GM12878 (cell line): ENCODE measurements around the gene AREG. TPM values are rescaled to one million over a fixed set of nuclear protein-coding genes. Genes with fewer than 3 reads are reported as not detected.
A peak's percentile ranks its signal among the peaks of the same experiment; 100 is the strongest.

ENCODE experiments used
- ATAC-seq: fragments of 200-7000 bp; cut with Tn5 transposase; 3 replicates; pipeline ENCODE4 v1.9.1; 2020; ENCODE audit warnings: mild to moderate bottlenecking, moderate library complexity
- Bru-seq: library from RNA; stranded (reverse); fragments of 400-500 nt; gene quantifications from one replicate; lab custom pipeline; 2021; lab: Mats Ljungman, UMichigan
- BruChase-seq, 2 experiments: library from RNA; stranded (reverse); fragments of 400-500 nt; gene quantifications; one replicate each; lab custom pipeline; 2021; lab: Mats Ljungman, UMichigan
- BruUV-seq: library from RNA; stranded (reverse); fragments of 400-500 nt; replicated peaks from 2 replicates; lab custom pipeline; 2021; lab: Mats Ljungman, UMichigan
- CTCF ChIA-PET: fragments of 300-600 bp; sonication (Branson Sonifier 250); formaldehyde crosslinking; extraction: SDS; loops from one replicate; lab custom pipeline; 2021; ENCODE audit warnings: inconsistent platforms; lab: Yijun Ruan, JAX
- POLR2A ChIA-PET: fragments of 350-600 bp; formaldehyde crosslinking; extraction: SDS; loops from one replicate; lab custom pipeline; 2021; ENCODE audit warnings: inconsistent platforms; lab: Charles Lee
- RAD21 ChIA-PET: fragments of 300-600 bp; sonication (Branson Sonifier 250); formaldehyde crosslinking; loops from one replicate; lab custom pipeline; 2023; ENCODE audit warnings: antibody characterized with exemption; ENCODE audit not compliant: unreplicated experiment; lab: Charles Lee
- SMC1A ChIA-PET: fragments of 300-600 bp; sonication (Branson Sonifier 250); formaldehyde crosslinking; loops from one replicate; lab custom pipeline; 2023; ENCODE audit not compliant: unreplicated experiment, uncharacterized antibody; lab: Charles Lee
- DNase-seq: peaks from one replicate; pipeline ENCODE4 v3.0.0-alpha.2; 2011; ENCODE audit warnings: low read depth, low spot score
- FAIRE-seq: peaks from 3 replicates; lab custom pipeline; 2011; peaks lifted over from hg19 to GRCh38; lab: Jason Lieb, UNC
- H2AFZ ChIP-seq: 2 replicates; pipeline ENCODE4 v1.6.0; 2011; ENCODE audit warnings: low read depth, low read length, control low read depth; ENCODE audit not compliant: control insufficient read depth
- H3K27ac ChIP-seq: 2 replicates; pipeline ENCODE4 v1.5.1; 2011; ENCODE audit warnings: control low read depth; ENCODE audit not compliant: control insufficient read depth, insufficient read depth
- H3K27me3 ChIP-seq, 2 experiments: replicated peaks in 1 of 2; 2 replicates each; pipeline versions ENCODE4 v1.6.0 to v1.6.1; 2011; ENCODE audit warnings: low read length in 1 of 2; ENCODE audit not compliant: control insufficient read depth in 2 of 2, insufficient read depth in 2 of 2
- H3K36me3 ChIP-seq, 2 experiments: 2 replicates each; pipeline ENCODE4 v1.5.1; 2011; ENCODE audit warnings: low read length in 1 of 2; ENCODE audit not compliant: control insufficient read depth in 2 of 2, insufficient read depth in 2 of 2
- H3K4me1 ChIP-seq: 2 replicates; pipeline ENCODE4 v1.6.1; 2011; ENCODE audit warnings: mild to moderate bottlenecking, low read length, moderate library complexity, mixed read lengths; ENCODE audit not compliant: control insufficient read depth, insufficient read depth
- H3K4me2 ChIP-seq: 2 replicates; pipeline ENCODE4 v1.6.0; 2011; ENCODE audit warnings: control low read depth; ENCODE audit not compliant: control insufficient read depth, insufficient read depth
- H3K4me3 ChIP-seq: fragments of 200-600 bp; sonication (generic); 2 replicates; pipeline ENCODE4 v1.5.1; 2016
- H3K79me2 ChIP-seq: 2 replicates; pipeline ENCODE4 v1.6.0; 2011; ENCODE audit warnings: low read length; ENCODE audit not compliant: control insufficient read depth, insufficient read depth
- H3K9ac ChIP-seq: 2 replicates; pipeline ENCODE4 v1.8.0; 2011; ENCODE audit warnings: low read length, control low read depth, mixed read lengths; ENCODE audit not compliant: control insufficient read depth, insufficient read depth
- H3K9me3 ChIP-seq: replicated peaks from 3 replicates; pipeline ENCODE4 v1.5.1; 2011; ENCODE audit warnings: mild to moderate bottlenecking, low read length; ENCODE audit not compliant: control insufficient read depth, insufficient read depth
- H4K20me1 ChIP-seq: 2 replicates; pipeline ENCODE4 v1.6.0; 2011; ENCODE audit not compliant: control insufficient read depth, insufficient read depth
- BHLHE40 ChIP-seq, 2 experiments: fragments of 450-650 bp in 1 of 2; IDR thresholded peaks; 2 replicates each; pipeline ENCODE4 v1.6.1; 2011 to 2017; ENCODE audit warnings: low read depth in 2 of 2, borderline replicate concordance in 1 of 2, improper control_type of control experiment in 1 of 2, low read length in 1 of 2, mild to moderate bottlenecking in 1 of 2
- CREM ChIP-seq: IDR thresholded peaks from 2 replicates; pipeline ENCODE4 v1.6.1; 2014; ENCODE audit warnings: antibody characterized with exemption, low read depth
- EGR1 ChIP-seq, 2 experiments: IDR thresholded peaks; 1 replicate in 1 of 2; 2 replicates in 1 of 2; pipeline ENCODE4 v1.6.1; 2011 to 2012; ENCODE audit warnings: low read depth in 2 of 2, low read length in 2 of 2, borderline replicate concordance in 1 of 2, mild to moderate bottlenecking in 1 of 2, moderate library complexity in 1 of 2
- FOS ChIP-seq: IDR thresholded peaks from 3 replicates; pipeline ENCODE4 v1.6.1; 2011; ENCODE audit warnings: borderline replicate concordance; ENCODE audit not compliant: insufficient read length; ENCODE audit errors: extremely low read depth
- KLF5 ChIP-seq: fragments of 450-650 bp; IDR thresholded peaks from 2 replicates; pipeline ENCODE4 v1.6.1; 2014; ENCODE audit warnings: mild to moderate bottlenecking; ENCODE audit not compliant: partially characterized antibody
- NFYB ChIP-seq: IDR thresholded peaks from 2 replicates; pipeline ENCODE4 v1.6.1; 2011; ENCODE audit warnings: low read depth, mild to moderate bottlenecking, low read length, improper control_type of control experiment, moderate library complexity; ENCODE audit not compliant: insufficient read depth
- SMAD1 ChIP-seq: fragments of 450-650 bp; IDR thresholded peaks from 2 replicates; pipeline ENCODE4 v1.6.1; 2018; ENCODE audit warnings: mild to moderate bottlenecking, low read depth; ENCODE audit not compliant: partially characterized antibody
- ZBED1 ChIP-seq: IDR thresholded peaks from 2 replicates; pipeline ENCODE4 v1.6.1; 2016; ENCODE audit warnings: borderline replicate concordance
- WGBS: methylation state at CpG from one replicate; pipeline ENCODE4 v1.1.6; 2016; ENCODE audit warnings: low lambda C conversion rate; ENCODE audit not compliant: insufficient replicate concordance, insufficient coverage; ENCODE audit errors: missing lambda C conversion rate; 5-methylcytosine and 5-hydroxymethylcytosine counted together
- in situ Hi-C: fragments of 300-500 bp; cut with MboI; formaldehyde crosslinking; loops from 9 replicates; pipeline ENCODE4 v1.14.3; 2018; ENCODE audit warnings: mixed read lengths
- intact Hi-C: fragments of 100-400 bp; cut with micrococcal nuclease; formaldehyde crosslinking; loops from one replicate; pipeline ENCODE4 v1.14.2; 2022; ENCODE audit not compliant: unreplicated experiment
- long read RNA-seq, 2 experiments: library from polyadenylated mRNA; unstranded; transcript quantifications; one replicate each; pipeline ENCODE4 v2.0.0, GENCODE V29; 2019 to 2020
- polyA minus RNA-seq, 3 experiments: library from RNA; depleted of rRNA, polyadenylated mRNA; stranded (reverse); fragments of >200 nt; gene quantifications; 2 replicates each; pipeline ENCODE4 v1.2.3, GENCODE V29; 2011
- polyA plus RNA-seq, 11 experiments: library from polyadenylated mRNA; depleted of rRNA in 4 of 11; unstranded in 6 of 11; stranded (reverse) in 5 of 11; fragments of >200 nt; fragmentation: Nextera tagmentation in 4 of 11; fragmentation: Illumina TruSeq in 1 of 11; extraction: Ambion mirVana in 4 of 11; extraction: Trizol in 1 of 11; gene quantifications; 1 replicate in 1 of 11; 2 replicates in 10 of 11; pipeline versions ENCODE4 v1.2.1 to v1.2.3, GENCODE V29; 2011 to 2016; ENCODE audit warnings: inconsistent platforms in 2 of 11, missing spikeins in 2 of 11, low read depth in 1 of 11
- total RNA-seq, 4 experiments: library from RNA; depleted of rRNA in 3 of 4; stranded (reverse); fragments of >200 nt in 3 of 4; fragmentation: Illumina TruSeq in 1 of 4; extraction: Trizol in 1 of 4; gene quantifications; 2 replicates each; pipeline versions ENCODE4 v1.2.1 to v1.2.3, GENCODE V29; 2013 to 2021
- TF ChIP-seq, protein P1 (sequence below), 3 experiments: IDR thresholded peaks in 2 of 3; conservative IDR thresholded peaks in 1 of 3; 2 replicates each; pipeline ENCODE4 v1.5.1; 2011; ENCODE audit warnings: low read depth in 3 of 3, low read length in 3 of 3, mild to moderate bottlenecking in 3 of 3, control low read depth in 2 of 3, moderate library complexity in 2 of 3, inconsistent platforms in 1 of 3, mixed read lengths in 1 of 3; ENCODE audit not compliant: control insufficient read depth in 2 of 3, insufficient read depth in 1 of 3; ENCODE audit errors: extremely low read depth in 1 of 3
- TF ChIP-seq, protein P2 (sequence below): IDR thresholded peaks from 2 replicates; pipeline ENCODE4 v1.6.1; 2011; ENCODE audit warnings: mild to moderate bottlenecking, low read depth, low read length, moderate library complexity; ENCODE audit not compliant: insufficient replicate concordance
- TF ChIP-seq, protein P3 (sequence below): fragments of 450-650 bp; IDR thresholded peaks from 2 replicates; pipeline ENCODE4 v1.6.1; 2017; ENCODE audit warnings: borderline replicate concordance

Gene AREG, protein sequence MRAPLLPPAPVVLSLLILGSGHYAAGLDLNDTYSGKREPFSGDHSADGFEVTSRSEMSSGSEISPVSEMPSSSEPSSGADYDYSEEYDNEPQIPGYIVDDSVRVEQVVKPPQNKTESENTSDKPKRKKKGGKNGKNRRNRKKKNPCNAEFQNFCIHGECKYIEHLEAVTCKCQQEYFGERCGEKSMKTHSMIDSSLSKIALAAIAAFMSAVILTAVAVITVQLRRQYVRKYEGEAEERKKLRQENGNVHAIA
- total RNA-seq (2013; cell fraction: nucleolus; rRNA removed): not detected in 2 replicates
- total RNA-seq (2014; rRNA removed) (not detected in 2 replicates), total RNA-seq (2014; rRNA removed; fragmentation: Illumina TruSeq; extraction: Trizol) (not detected in 2 replicates), total RNA-seq (2021) (not detected in 2 replicates), polyA plus RNA-seq (2011; rRNA removed) (0.29 and 0.37 TPM in 2 replicates), polyA plus RNA-seq (2014; fragmentation: Illumina TruSeq; extraction: Trizol) (not detected in 2 replicates), polyA plus RNA-seq (2014; fragmentation: Nextera tagmentation; extraction: Ambion mirVana) (not detected), polyA plus RNA-seq (2014; rRNA removed) (0.09 TPM in 1 of 2 replicates, not detected in the other), polyA plus RNA-seq (2016; fragmentation: Nextera tagmentation; extraction: Ambion mirVana) (under 1 TPM in 1 of 2 experiments, not detected in 1; 0.25 TPM), polyA minus RNA-seq (2011; rRNA and poly(A)+ RNA removed) (0.21 TPM in 1 of 2 replicates, not detected in the other), Bru-seq, nascent RNA (percentile 65 among the genes with signal in this experiment), BruChase-seq, experiment 1, labeled RNA remaining after a 6-hour chase (percentile 43 among the genes with signal in this experiment), BruChase-seq, experiment 2, labeled RNA remaining after a 2-hour chase (percentile 48 among the genes with signal in this experiment)
- not detected for polyA plus RNA-seq (2011; ENCODE audit: low read depth)
- 0.10 and 0.16 TPM in 2 replicates for polyA plus RNA-seq (2011; cell fraction: cytosol; rRNA removed)
- 0.13 and 0.18 TPM in 2 replicates for polyA plus RNA-seq (2011; cell fraction: nucleus; rRNA removed)
- 0.23 and 0.27 TPM in 2 replicates for polyA plus RNA-seq (2012)
- polyA minus RNA-seq (2011; cell fraction: cytosol; rRNA and poly(A)+ RNA removed): not detected in 2 replicates
- polyA minus RNA-seq (2011; cell fraction: nucleus; rRNA and poly(A)+ RNA removed): 0.48 and 1.7 TPM in 2 replicates
- long read RNA-seq, experiment 1, partial matches to known transcripts: 1 of 3 reads
- long read RNA-seq, experiment 1, other reads (novel, unspliced or antisense): 0 of 3 reads
- long read RNA-seq, experiment 2, partial matches to known transcripts: 2 of 4 reads
- long read RNA-seq, experiment 2, other reads (novel, unspliced or antisense): 2 of 4 reads

DNA sequence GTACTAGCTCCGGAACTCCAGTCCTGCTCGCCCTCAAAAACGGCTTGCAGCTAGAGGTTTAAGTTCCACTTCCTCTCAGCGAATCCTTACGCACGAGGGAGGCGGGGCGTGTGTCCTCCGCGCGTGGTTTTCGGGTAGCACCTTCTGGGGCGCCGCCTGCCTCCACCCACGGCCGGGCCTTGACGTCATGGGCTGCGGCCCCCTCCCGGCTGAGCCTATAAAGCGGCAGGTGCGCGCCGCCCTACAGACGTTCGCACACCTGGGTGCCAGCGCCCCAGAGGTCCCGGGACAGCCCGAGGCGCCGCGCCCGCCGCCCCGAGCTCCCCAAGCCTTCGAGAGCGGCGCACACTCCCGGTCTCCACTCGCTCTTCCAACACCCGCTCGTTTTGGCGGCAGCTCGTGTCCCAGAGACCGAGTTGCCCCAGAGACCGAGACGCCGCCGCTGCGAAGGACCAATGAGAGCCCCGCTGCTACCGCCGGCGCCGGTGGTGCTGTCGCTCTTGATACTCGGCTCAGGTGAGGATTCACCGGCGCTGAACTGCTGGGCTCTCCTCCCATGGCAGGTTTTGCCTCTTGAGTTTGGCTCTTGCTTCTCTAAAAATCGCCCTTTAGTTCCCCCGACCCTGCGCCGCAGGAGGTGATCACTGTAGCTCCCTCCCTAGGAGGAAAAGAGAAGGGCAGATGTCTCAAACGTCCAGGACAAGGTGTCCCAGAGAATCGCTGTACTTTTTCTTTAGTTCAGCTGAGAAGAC lies at the start of gene AREG:
Gene AREG, plus strand, starts transcription at position 246 of the 752 bp plus-strand sequence. Its CDS starts 210 bp downstream, at position 456.
- no peak within 1 kb of the TSS for H3K9ac ChIP-seq
- no peaks in the 10 kb centered on the region for H4K20me1 ChIP-seq
- H3K4me3 ChIP-seq: peak within 1 kb of the TSS; percentile 62
- in situ Hi-C loops: no loop called here
- H2AFZ ChIP-seq: peak within 1 kb of the TSS; percentile 83
- BruUV-seq: no TSS peak
- no peaks in the 10 kb centered on the region for H3K9me3 ChIP-seq
- DNase-seq: peak; percentile 12
- ChIA-PET SMC1A (interaction anchor here (0.6 to 0.9 kb wide), 2 partner anchors 35 to 68 kb away, joined by 3 read pairs; no protein-coding TSS in a partner anchor), RAD21 (no interaction called here), POLR2A (no interaction called here), CTCF (interaction anchor here (0.7 to 1.3 kb wide), 4 partner anchors 10 to 826 kb away, joined by 3 to 4 read pairs (median 3); no protein-coding TSS in a partner anchor)
- peak within 1 kb of the TSS; percentile 82 for H3K4me2 ChIP-seq
- 3% methylated on average over 64 of the region's 64 CpGs for WGBS
- H3K36me3 ChIP-seq: no peaks in the 10 kb centered on the region
- intact Hi-C loops: loop anchor here (5.0 kb wide), 1 partner anchor 68 kb away; no protein-coding TSS in a partner anchor
- H3K27ac ChIP-seq: no peak within 1 kb of the TSS
- ATAC-seq: peak; percentile 92
- peak; percentile 82 for FAIRE-seq
- peaks cover 0 to 1% of the 10 kb centered on the region in 2 experiments; a peak in 2 of 4 replicates for H3K27me3 ChIP-seq
- peaks cover 3% of the 10 kb centered on the region; the same call in 1 of the 2 replicates for H3K4me1 ChIP-seq
- no peaks in the 10 kb centered on the region for H3K79me2 ChIP-seq
- no peak for TF ChIP-seq ZBED1
- peak; percentile 54; the same call in 1 of the 2 replicates for TF ChIP-seq CREM
- TF ChIP-seq BHLHE40 (IDR thresholded peaks at IDR 0.05; ENCODE audit: borderline replicate concordance in 1 of 2, low read depth in 2 of 2, low read length in 1 of 2): peak; percentile 71 to 87; a peak in 3 of 4 replicates
- TF ChIP-seq FOS: no peak
- no peak for TF ChIP-seq NFYB
- TF ChIP-seq SMAD1: no peak
- TF ChIP-seq, protein P1, sequence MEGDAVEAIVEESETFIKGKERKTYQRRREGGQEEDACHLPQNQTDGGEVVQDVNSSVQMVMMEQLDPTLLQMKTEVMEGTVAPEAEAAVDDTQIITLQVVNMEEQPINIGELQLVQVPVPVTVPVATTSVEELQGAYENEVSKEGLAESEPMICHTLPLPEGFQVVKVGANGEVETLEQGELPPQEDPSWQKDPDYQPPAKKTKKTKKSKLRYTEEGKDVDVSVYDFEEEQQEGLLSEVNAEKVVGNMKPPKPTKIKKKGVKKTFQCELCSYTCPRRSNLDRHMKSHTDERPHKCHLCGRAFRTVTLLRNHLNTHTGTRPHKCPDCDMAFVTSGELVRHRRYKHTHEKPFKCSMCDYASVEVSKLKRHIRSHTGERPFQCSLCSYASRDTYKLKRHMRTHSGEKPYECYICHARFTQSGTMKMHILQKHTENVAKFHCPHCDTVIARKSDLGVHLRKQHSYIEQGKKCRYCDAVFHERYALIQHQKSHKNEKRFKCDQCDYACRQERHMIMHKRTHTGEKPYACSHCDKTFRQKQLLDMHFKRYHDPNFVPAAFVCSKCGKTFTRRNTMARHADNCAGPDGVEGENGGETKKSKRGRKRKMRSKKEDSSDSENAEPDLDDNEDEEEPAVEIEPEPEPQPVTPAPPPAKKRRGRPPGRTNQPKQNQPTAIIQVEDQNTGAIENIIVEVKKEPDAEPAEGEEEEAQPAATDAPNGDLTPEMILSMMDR (IDR thresholded peaks at IDR 0.05 in 2 of 3, conservative IDR thresholded peaks at IDR 0.05 in 1 of 3; ENCODE audit: control insufficient read depth in 2 of 3, extremely low read depth in 1 of 3, insufficient read depth in 1 of 3, low read depth in 3 of 3, low read length in 3 of 3): peak; percentile 42 to 59 (median 43)
- TF ChIP-seq, protein P2, sequence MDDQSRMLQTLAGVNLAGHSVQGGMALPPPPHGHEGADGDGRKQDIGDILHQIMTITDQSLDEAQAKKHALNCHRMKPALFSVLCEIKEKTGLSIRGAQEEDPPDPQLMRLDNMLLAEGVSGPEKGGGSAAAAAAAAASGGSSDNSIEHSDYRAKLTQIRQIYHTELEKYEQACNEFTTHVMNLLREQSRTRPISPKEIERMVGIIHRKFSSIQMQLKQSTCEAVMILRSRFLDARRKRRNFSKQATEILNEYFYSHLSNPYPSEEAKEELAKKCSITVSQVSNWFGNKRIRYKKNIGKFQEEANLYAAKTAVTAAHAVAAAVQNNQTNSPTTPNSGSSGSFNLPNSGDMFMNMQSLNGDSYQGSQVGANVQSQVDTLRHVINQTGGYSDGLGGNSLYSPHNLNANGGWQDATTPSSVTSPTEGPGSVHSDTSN: no peak
- TF ChIP-seq EGR1 (IDR thresholded peaks at IDR 0.05; ENCODE audit: borderline replicate concordance in 1 of 2, low read depth in 2 of 2, low read length in 2 of 2): peak in 1 of 2 experiments; percentile 61; a peak in 1 of 3 replicates
- TF ChIP-seq KLF5: no peak
- TF ChIP-seq, protein P3, sequence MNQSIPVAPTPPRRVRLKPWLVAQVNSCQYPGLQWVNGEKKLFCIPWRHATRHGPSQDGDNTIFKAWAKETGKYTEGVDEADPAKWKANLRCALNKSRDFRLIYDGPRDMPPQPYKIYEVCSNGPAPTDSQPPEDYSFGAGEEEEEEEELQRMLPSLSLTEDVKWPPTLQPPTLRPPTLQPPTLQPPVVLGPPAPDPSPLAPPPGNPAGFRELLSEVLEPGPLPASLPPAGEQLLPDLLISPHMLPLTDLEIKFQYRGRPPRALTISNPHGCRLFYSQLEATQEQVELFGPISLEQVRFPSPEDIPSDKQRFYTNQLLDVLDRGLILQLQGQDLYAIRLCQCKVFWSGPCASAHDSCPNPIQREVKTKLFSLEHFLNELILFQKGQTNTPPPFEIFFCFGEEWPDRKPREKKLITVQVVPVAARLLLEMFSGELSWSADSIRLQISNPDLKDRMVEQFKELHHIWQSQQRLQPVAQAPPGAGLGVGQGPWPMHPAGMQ: no peak
